HepG2 (cell line): ENCODE data around the gene SCP2.

Experiments used
- ATF1 ChIP-seq: IDR thresholded peaks from 2 replicates; pipeline ENCODE4 v1.6.1; 2016; ENCODE audit warnings: mild to moderate bottlenecking, control low read depth
- EP300 ChIP-seq, 3 experiments: sonication (generic) in 1 of 3; formaldehyde crosslinking in 1 of 3; IDR thresholded peaks; 2 replicates each; pipeline versions ENCODE4 v1.5.1 to v1.6.1; 2011 to 2020; ENCODE audit warnings: low read depth in 2 of 3, low read length in 2 of 3, borderline replicate concordance in 1 of 3, improper control_type of control experiment in 1 of 3, mild to moderate bottlenecking in 1 of 3, missing genetic modification reagents in 1 of 3, moderate library complexity in 1 of 3
- EZH2 ChIP-seq: conservative IDR thresholded peaks from 2 replicates; pipeline ENCODE4 v1.6.1; 2012; ENCODE audit warnings: mild to moderate bottlenecking, low read depth, low read length, moderate library complexity
- KLF9 ChIP-seq: IDR thresholded peaks from 2 replicates; pipeline ENCODE4 v1.6.1; 2016; ENCODE audit warnings: low read depth
- POLR2A ChIP-seq, 2 experiments: IDR thresholded peaks; 2 replicates each; pipeline ENCODE4 v1.6.1; 2011; ENCODE audit warnings: low read depth in 2 of 2, low read length in 2 of 2, mild to moderate bottlenecking in 1 of 2, moderate library complexity in 1 of 2; ENCODE audit not compliant: insufficient read depth in 1 of 2
- SMYD3 ChIP-seq: sonication (generic); formaldehyde crosslinking; IDR thresholded peaks from 2 replicates; pipeline ENCODE4 v1.8.1; 2023; ENCODE audit warnings: mild to moderate bottlenecking, missing genetic modification reagents
- ZFP41 ChIP-seq: sonication (generic); formaldehyde crosslinking; IDR thresholded peaks from 2 replicates; pipeline ENCODE4 v1.4.0; 2020; ENCODE audit warnings: mild to moderate bottlenecking, missing genetic modification reagents, borderline replicate concordance
- ZNF253 ChIP-seq: sonication (generic); formaldehyde crosslinking; IDR thresholded peaks from 2 replicates; pipeline ENCODE4 v1.8.0; 2022; ENCODE audit warnings: mild to moderate bottlenecking, missing genetic modification reagents, borderline replicate concordance
- TF ChIP-seq, protein P1 (sequence below): sonication (generic); formaldehyde crosslinking; conservative IDR thresholded peaks from 2 replicates; pipeline ENCODE4 v1.5.0; 2020; ENCODE audit warnings: missing genetic modification reagents

GRCh38 chr1:53057127-53057526 is 130.1 kb downstream of the SCP2 start:
- TF ChIP-seq ZFP41 (CRISPR knock-in tag) (no peak), SMYD3 (CRISPR knock-in tag) (no peak), ATF1 (CRISPR knock-in tag) (no peak), EP300 (IDR thresholded peaks at IDR 0.05; ENCODE audit: low read depth in 2 of 2, low read length in 2 of 2) (no peak), EP300 (CRISPR knock-in tag; IDR thresholded peaks at IDR 0.05; ENCODE audit: borderline replicate concordance) (no peak), EZH2 (no peak), POLR2A (IDR thresholded peaks at IDR 0.05; ENCODE audit: insufficient read depth in 1 of 2, low read depth in 2 of 2, low read length in 2 of 2) (no peak), KLF9 (no peak), ZNF253 (CRISPR knock-in tag) (no peak)
- TF ChIP-seq, protein P1, sequence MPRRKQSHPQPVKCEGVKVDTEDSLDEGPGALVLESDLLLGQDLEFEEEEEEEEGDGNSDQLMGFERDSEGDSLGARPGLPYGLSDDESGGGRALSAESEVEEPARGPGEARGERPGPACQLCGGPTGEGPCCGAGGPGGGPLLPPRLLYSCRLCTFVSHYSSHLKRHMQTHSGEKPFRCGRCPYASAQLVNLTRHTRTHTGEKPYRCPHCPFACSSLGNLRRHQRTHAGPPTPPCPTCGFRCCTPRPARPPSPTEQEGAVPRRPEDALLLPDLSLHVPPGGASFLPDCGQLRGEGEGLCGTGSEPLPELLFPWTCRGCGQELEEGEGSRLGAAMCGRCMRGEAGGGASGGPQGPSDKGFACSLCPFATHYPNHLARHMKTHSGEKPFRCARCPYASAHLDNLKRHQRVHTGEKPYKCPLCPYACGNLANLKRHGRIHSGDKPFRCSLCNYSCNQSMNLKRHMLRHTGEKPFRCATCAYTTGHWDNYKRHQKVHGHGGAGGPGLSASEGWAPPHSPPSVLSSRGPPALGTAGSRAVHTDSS (CRISPR knock-in tag): no peak
